ENCODE data around the gene THY1. TPM values are rescaled to one million over a fixed set of nuclear protein-coding genes. Genes with fewer than 3 reads are reported as not detected.

THY1 gene
- total RNA-seq, 1 experiment from 2014 or later, result 1.1 TPM

DNA sequence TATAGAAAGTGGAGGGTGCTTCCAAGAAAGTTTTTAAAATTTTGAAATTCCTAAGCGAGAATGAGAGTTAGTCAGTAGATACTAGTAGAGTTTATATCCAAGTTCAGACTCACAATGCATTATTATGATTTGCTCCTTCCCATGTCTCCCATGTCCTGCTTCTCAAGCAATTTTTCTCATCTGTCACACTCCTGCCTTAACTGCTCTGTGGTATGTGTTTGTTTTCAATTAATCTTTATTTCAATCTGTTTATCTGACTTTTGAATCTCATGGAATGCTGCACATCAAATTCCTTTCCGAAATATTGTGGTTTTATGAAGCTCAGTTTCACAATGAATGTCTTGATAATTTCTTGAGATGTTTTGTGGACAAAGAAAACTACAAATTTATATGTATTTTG is 18.1 kb downstream of the THY1 start:
- intact Hi-C loops (cut with micrococcal nuclease), result no loop called here
- ChIA-PET CTCF (interaction anchor here (1.0 to 1.5 kb wide), 2 partner anchors 15 to 67 kb away, joined by 3 read pairs; no protein-coding TSS in a partner anchor), POLR2A (no interaction called here), RAD21 (ENCODE audit: low non-redundant PET in 1 of 2, low total read pairs in 2 of 2, uncharacterized antibody in 2 of 2, unreplicated experiment in 2 of 2) (no interaction called here)
- H3K27ac ChIP-seq (ENCODE audit: low read depth, low read length), result no peak overlapping the region
- no peak overlapping the region for H2AFZ ChIP-seq (ENCODE audit: low read depth, low read length, poor library complexity, severe bottlenecking)
- H4K20me1 ChIP-seq (ENCODE audit: insufficient read depth), result no peaks in the 10 kb centered on the region
- DNase-seq (ENCODE audit: low read depth, low spot score), result no peak
- H3K9me2 ChIP-seq (ENCODE audit: insufficient read depth), result no peaks in the 10 kb centered on the region
- no peak overlapping the region for H3K4me3 ChIP-seq (replicated peaks in 1 of 2; ENCODE audit: low read depth in 1 of 2, low read length in 2 of 2)
- no peak for ATAC-seq
- peaks cover 3 to 11% of the 10 kb centered on the region in 2 experiments; a peak in 2 of 4 replicates for H3K9me3 ChIP-seq (ENCODE audit: control insufficient read depth in 1 of 2, insufficient read depth in 1 of 2, low read depth in 1 of 2, low read length in 2 of 2)
- H3K79me2 ChIP-seq (ENCODE audit: insufficient read depth, low read length), result no peaks in the 10 kb centered on the region
- no peak overlapping the region for H3K9ac ChIP-seq (ENCODE audit: low read length)
- no peak overlapping the region for H3K4me2 ChIP-seq (ENCODE audit: low read length)
- no peak for TF ChIP-seq JUND (IDR thresholded peaks at IDR 0.05)
- TF ChIP-seq, protein P1, sequence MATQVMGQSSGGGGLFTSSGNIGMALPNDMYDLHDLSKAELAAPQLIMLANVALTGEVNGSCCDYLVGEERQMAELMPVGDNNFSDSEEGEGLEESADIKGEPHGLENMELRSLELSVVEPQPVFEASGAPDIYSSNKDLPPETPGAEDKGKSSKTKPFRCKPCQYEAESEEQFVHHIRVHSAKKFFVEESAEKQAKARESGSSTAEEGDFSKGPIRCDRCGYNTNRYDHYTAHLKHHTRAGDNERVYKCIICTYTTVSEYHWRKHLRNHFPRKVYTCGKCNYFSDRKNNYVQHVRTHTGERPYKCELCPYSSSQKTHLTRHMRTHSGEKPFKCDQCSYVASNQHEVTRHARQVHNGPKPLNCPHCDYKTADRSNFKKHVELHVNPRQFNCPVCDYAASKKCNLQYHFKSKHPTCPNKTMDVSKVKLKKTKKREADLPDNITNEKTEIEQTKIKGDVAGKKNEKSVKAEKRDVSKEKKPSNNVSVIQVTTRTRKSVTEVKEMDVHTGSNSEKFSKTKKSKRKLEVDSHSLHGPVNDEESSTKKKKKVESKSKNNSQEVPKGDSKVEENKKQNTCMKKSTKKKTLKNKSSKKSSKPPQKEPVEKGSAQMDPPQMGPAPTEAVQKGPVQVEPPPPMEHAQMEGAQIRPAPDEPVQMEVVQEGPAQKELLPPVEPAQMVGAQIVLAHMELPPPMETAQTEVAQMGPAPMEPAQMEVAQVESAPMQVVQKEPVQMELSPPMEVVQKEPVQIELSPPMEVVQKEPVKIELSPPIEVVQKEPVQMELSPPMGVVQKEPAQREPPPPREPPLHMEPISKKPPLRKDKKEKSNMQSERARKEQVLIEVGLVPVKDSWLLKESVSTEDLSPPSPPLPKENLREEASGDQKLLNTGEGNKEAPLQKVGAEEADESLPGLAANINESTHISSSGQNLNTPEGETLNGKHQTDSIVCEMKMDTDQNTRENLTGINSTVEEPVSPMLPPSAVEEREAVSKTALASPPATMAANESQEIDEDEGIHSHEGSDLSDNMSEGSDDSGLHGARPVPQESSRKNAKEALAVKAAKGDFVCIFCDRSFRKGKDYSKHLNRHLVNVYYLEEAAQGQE (IDR thresholded peaks at IDR 0.05; ENCODE audit: low read depth), result no peak
- no peak for TF ChIP-seq EZH2phosphoT487 (IDR thresholded peaks at IDR 0.05; ENCODE audit: borderline replicate concordance)
- TF ChIP-seq CEBPB (IDR thresholded peaks at IDR 0.05; ENCODE audit: low read depth), result no peak
- TF ChIP-seq SP1 (IDR thresholded peaks at IDR 0.05; ENCODE audit: low read depth), result no peak
- TF ChIP-seq CBX3 (IDR thresholded peaks at IDR 0.05; ENCODE audit: low read depth), result no peak
- TF ChIP-seq SIN3A (IDR thresholded peaks at IDR 0.05; ENCODE audit: low read depth), result no peak
- TF ChIP-seq, protein P2, sequence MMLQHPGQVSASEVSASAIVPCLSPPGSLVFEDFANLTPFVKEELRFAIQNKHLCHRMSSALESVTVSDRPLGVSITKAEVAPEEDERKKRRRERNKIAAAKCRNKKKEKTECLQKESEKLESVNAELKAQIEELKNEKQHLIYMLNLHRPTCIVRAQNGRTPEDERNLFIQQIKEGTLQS (IDR thresholded peaks at IDR 0.05), result no peak
- TF ChIP-seq, protein P3, sequence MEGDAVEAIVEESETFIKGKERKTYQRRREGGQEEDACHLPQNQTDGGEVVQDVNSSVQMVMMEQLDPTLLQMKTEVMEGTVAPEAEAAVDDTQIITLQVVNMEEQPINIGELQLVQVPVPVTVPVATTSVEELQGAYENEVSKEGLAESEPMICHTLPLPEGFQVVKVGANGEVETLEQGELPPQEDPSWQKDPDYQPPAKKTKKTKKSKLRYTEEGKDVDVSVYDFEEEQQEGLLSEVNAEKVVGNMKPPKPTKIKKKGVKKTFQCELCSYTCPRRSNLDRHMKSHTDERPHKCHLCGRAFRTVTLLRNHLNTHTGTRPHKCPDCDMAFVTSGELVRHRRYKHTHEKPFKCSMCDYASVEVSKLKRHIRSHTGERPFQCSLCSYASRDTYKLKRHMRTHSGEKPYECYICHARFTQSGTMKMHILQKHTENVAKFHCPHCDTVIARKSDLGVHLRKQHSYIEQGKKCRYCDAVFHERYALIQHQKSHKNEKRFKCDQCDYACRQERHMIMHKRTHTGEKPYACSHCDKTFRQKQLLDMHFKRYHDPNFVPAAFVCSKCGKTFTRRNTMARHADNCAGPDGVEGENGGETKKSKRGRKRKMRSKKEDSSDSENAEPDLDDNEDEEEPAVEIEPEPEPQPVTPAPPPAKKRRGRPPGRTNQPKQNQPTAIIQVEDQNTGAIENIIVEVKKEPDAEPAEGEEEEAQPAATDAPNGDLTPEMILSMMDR (IDR thresholded peaks at IDR 0.05 in 2 of 3, conservative IDR thresholded peaks at IDR 0.05 in 1 of 3; ENCODE audit: borderline replicate concordance in 1 of 3, insufficient read depth in 1 of 3, low read depth in 2 of 3, low read length in 2 of 3), result no peak
- TF ChIP-seq ZFX (IDR thresholded peaks at IDR 0.05), result no peak
- no peak for TF ChIP-seq POLR2AphosphoS5 (IDR thresholded peaks at IDR 0.05; ENCODE audit: low read depth, low read length)
- no peak for TF ChIP-seq ZNF274 (IDR thresholded peaks at IDR 0.05; ENCODE audit: low read depth, low read length)
- TF ChIP-seq, protein P4, sequence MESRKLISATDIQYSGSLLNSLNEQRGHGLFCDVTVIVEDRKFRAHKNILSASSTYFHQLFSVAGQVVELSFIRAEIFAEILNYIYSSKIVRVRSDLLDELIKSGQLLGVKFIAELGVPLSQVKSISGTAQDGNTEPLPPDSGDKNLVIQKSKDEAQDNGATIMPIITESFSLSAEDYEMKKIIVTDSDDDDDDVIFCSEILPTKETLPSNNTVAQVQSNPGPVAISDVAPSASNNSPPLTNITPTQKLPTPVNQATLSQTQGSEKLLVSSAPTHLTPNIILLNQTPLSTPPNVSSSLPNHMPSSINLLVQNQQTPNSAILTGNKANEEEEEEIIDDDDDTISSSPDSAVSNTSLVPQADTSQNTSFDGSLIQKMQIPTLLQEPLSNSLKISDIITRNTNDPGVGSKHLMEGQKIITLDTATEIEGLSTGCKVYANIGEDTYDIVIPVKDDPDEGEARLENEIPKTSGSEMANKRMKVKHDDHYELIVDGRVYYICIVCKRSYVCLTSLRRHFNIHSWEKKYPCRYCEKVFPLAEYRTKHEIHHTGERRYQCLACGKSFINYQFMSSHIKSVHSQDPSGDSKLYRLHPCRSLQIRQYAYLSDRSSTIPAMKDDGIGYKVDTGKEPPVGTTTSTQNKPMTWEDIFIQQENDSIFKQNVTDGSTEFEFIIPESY (IDR thresholded peaks at IDR 0.05; ENCODE audit: extremely low read depth, insufficient replicate concordance, low read length), result no peak
- no peak for TF ChIP-seq SRF (IDR thresholded peaks at IDR 0.05; ENCODE audit: low read depth)
- no peak for TF ChIP-seq FOSL1 (IDR thresholded peaks at IDR 0.05; ENCODE audit: low read depth)
- TF ChIP-seq TCF7L2 (IDR thresholded peaks at IDR 0.05; ENCODE audit: borderline replicate concordance, extremely low read depth, insufficient read depth, insufficient read length), result no peak
- H3K27me3 ChIP-seq (ENCODE audit: insufficient read depth, low read length), result no peaks in the 10 kb centered on the region
- no peaks in the 10 kb centered on the region for H3K4me1 ChIP-seq (ENCODE audit: control insufficient read depth in 1 of 2, insufficient read depth in 2 of 2, low read length in 2 of 2)
- BruUV-seq (replicated peaks), result no TSS peak
- H3K36me3 ChIP-seq (ENCODE audit: control insufficient read depth in 1 of 2, insufficient read depth in 2 of 2, low read length in 2 of 2), result 0 out of 4 replicates have a peak, but pooled peaks cover 0 to 4% of the 10 kb centered on the region in 2 experiments
